ENCODE data around the gene TEK. TPM values are rescaled to one million over a fixed set of nuclear protein-coding genes. Genes with fewer than 3 reads are reported as not detected.

The TEK gene
- total and polyA plus RNA-seq, 2 experiments from 2014 or later: 1.9 to 9.4 TPM

DNA sequence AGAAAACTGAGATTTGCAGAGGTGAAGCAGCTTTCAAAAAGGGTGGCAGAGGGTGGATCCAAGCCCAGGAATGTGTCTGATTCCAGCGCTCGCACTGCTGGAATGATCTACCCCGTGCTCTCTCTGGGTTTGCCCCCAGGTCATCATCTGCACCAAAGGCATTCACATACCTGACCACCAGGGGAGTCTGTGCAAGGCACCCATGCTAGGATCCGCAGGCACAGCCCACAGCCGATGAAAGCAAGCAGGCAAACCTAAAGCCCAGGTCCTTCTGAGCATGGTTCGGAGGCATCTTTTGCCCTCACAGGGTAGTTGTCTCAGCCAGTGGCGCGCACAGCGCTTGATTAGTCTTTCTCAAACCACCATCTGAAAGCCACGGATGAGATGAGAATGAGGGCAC, 56.6 kb downstream of the TEK start:
- no peaks in the 10 kb centered on the region for H3K4me1 ChIP-seq (ENCODE audit: insufficient read depth)
- H3K9me2 ChIP-seq (ENCODE audit: insufficient read depth): 0 out of 2 replicates have a peak, but pooled peaks cover 8% of the 10 kb centered on the region
- no peaks in the 10 kb centered on the region for H3K79me2 ChIP-seq (replicated peaks; ENCODE audit: insufficient read depth)
- no peak overlapping the region for H3K4me3 ChIP-seq
- no peaks in the 10 kb centered on the region; the same call in 2 of the 3 replicates for H3K36me3 Mint-ChIP-seq (ENCODE audit: low read depth)
- no peaks in the 10 kb centered on the region for H3F3A ChIP-seq (replicated peaks; ENCODE audit: low read depth)
- no peaks in the 10 kb centered on the region for H3K9me3 Mint-ChIP-seq
- H4K20me1 ChIP-seq (replicated peaks; ENCODE audit: insufficient read depth): no peaks in the 10 kb centered on the region
- H3K27me3 Mint-ChIP-seq (ENCODE audit: insufficient read depth, low read depth, poor library complexity): no peaks in the 10 kb centered on the region
- H3K27ac ChIP-seq (ENCODE audit: low read depth): no peak overlapping the region
- no peak overlapping the region for H3K4me2 ChIP-seq
- no peaks in the 10 kb centered on the region for H3K27me3 ChIP-seq (ENCODE audit: insufficient read depth)
- TF ChIP-seq ETS1 (IDR thresholded peaks at IDR 0.05) (no peak), EZH2 (IDR thresholded peaks at IDR 0.05; ENCODE audit: low read depth, unreplicated experiment) (no peak), JUNB (IDR thresholded peaks at IDR 0.05; ENCODE audit: unreplicated experiment) (no peak), STAT1 (IDR thresholded peaks at IDR 0.05; ENCODE audit: unreplicated experiment) (no peak), CTCF (conservative IDR thresholded peaks at IDR 0.05; ENCODE audit: low read depth in 2 of 2) (peak; percentile 36 to 49), NANOG (IDR thresholded peaks at IDR 0.05; ENCODE audit: borderline replicate concordance) (no peak)
- H3K4me1 Mint-ChIP-seq: 0 out of 3 replicates have a peak, but pooled peaks cover 3% of the 10 kb centered on the region
- peak; percentile 100 for ATAC-seq
- DNase-seq (ENCODE audit: low spot score): peak; percentile 68
- H2AFZ ChIP-seq: no peak overlapping the region
- no peaks in the 10 kb centered on the region for H3K36me3 ChIP-seq (ENCODE audit: insufficient read depth)
- H3K27ac Mint-ChIP-seq: no peak overlapping the region
- H3K4me3 Mint-ChIP-seq: no peak overlapping the region

GRCh38 chr9:27168496-27168895, 59.5 kb downstream of the TEK start:
- H3K4me1 Mint-ChIP-seq: 0 out of 3 replicates have a peak, but pooled peaks cover 3% of the 10 kb centered on the region
- H3K27ac ChIP-seq (ENCODE audit: low read depth): no peak overlapping the region
- H3K79me2 ChIP-seq (replicated peaks; ENCODE audit: insufficient read depth): no peaks in the 10 kb centered on the region
- H3K4me3 Mint-ChIP-seq: no peak overlapping the region
- H3K9me3 Mint-ChIP-seq: no peaks in the 10 kb centered on the region
- no peaks in the 10 kb centered on the region for H3K4me1 ChIP-seq (ENCODE audit: insufficient read depth)
- H3K9me2 ChIP-seq (ENCODE audit: insufficient read depth): 0 out of 2 replicates have a peak, but pooled peaks cover 8% of the 10 kb centered on the region
- no peaks in the 10 kb centered on the region for H3K27me3 ChIP-seq (ENCODE audit: insufficient read depth)
- H3K36me3 ChIP-seq (ENCODE audit: insufficient read depth): no peaks in the 10 kb centered on the region
- H3K36me3 Mint-ChIP-seq (ENCODE audit: low read depth): no peaks in the 10 kb centered on the region; the same call in 2 of the 3 replicates
- no peak overlapping the region for H3K27ac Mint-ChIP-seq
- H4K20me1 ChIP-seq (replicated peaks; ENCODE audit: insufficient read depth): no peaks in the 10 kb centered on the region
- TF ChIP-seq POLR2AphosphoS5 (IDR thresholded peaks at IDR 0.05; ENCODE audit: low read depth) (no peak), STAT1 (IDR thresholded peaks at IDR 0.05; ENCODE audit: unreplicated experiment) (no peak), JUNB (IDR thresholded peaks at IDR 0.05; ENCODE audit: unreplicated experiment) (no peak), ZNF331 (CRISPR knock-in tag; IDR thresholded peaks at IDR 0.05; ENCODE audit: low read depth) (no peak), CTCF (conservative IDR thresholded peaks at IDR 0.05; ENCODE audit: low read depth in 2 of 2) (no peak), EZH2 (IDR thresholded peaks at IDR 0.05; ENCODE audit: low read depth, unreplicated experiment) (no peak), ZNF114 (CRISPR knock-in tag; IDR thresholded peaks at IDR 0.05) (no peak)
- no peak overlapping the region for H2AFZ ChIP-seq
- H3F3A ChIP-seq (replicated peaks; ENCODE audit: low read depth): no peaks in the 10 kb centered on the region
- H3K27me3 Mint-ChIP-seq (ENCODE audit: insufficient read depth, low read depth, poor library complexity): no peaks in the 10 kb centered on the region
- ATAC-seq (no peak), DNase-seq (ENCODE audit: low spot score) (no peak)
- no peak overlapping the region for H3K4me2 ChIP-seq
- no peak overlapping the region for H3K4me3 ChIP-seq

All from GM23338 (cell line).